ENCODE data around the gene SUPT3H. TPM values are rescaled to one million over a fixed set of nuclear protein-coding genes. Genes with fewer than 3 reads are reported as not detected.

SUPT3H gene
- polyA plus RNA-seq, 1 donor, result 12.0 TPM

DNA sequence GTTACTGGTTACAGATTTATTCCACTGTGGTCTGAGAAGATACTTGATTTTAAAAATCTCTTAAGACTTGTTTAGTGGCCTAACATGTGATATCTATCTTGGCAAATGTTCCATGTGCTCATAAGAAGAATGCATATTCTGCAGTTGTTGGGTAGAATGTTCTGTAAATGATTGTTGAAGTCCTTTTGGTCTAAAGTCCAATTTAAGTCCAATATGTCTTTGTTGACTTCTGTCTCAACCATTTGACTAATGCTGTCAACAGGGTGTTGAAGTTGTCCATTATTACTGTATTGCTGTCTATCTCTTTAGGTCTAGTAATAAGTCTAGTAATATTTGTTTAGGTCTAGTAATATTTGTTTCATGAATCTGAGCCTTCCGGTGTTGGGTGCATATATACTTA lies 437.4 kb downstream of the SUPT3H start:
- Histone ChIP-seq H3K4me1 (ENCODE audit: control insufficient read depth, insufficient read depth, low read length) (no peaks in the 10 kb centered on the region), H3K9me3 (ENCODE audit: control insufficient read depth, low read depth, low read length) (peaks cover 5% of the 10 kb centered on the region), H3K27ac (ENCODE audit: low read length) (peak overlapping the region; percentile 72), H3K27me3 (ENCODE audit: control insufficient read depth, insufficient read depth, low read length) (no peaks in the 10 kb centered on the region), H3K4me3 (ENCODE audit: low read length) (no peak overlapping the region), H3K36me3 (ENCODE audit: control insufficient read depth, insufficient read depth, low read length) (no peaks in the 10 kb centered on the region)
- peak; percentile 48 to 73 for DNase-seq
- WGBS (ENCODE audit: insufficient coverage, low lambda C conversion rate), result 67% methylated on average over 1 of the region's 1 CpG

DNA sequence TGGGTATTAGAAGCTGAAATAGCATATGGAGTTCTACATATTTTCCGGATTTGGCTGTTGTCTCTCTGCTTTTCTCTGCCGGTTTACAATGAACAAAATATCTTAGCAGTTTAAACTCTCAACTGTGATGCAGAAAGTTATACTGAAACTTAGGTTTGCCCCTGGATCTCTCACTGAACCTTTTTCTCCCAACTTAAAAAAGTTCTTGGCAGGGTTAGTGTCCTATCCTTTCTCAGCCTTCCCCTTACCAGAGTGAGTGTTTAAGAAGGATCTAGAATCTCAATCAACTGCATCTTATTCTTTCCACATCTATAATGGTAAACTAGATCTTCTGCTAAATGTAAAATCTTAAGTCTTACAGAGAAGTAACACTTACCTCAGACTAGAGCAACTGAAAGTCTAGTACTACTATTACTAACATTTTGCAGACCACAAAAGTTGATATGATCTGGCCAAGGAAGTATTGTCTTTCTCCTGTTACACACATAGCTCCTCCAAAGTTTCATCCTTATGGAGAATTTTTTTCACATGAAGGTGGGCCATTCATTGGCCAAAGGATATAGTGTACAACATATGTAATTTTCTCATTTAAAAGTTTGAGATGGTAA lies 441.9 kb downstream of the SUPT3H start:
- no peak for DNase-seq
- no peaks in the 10 kb centered on the region for H3K36me3 ChIP-seq (ENCODE audit: control insufficient read depth, insufficient read depth, low read length)
- no peak overlapping the region for H3K4me3 ChIP-seq (ENCODE audit: low read length)
- no peak overlapping the region for H3K27ac ChIP-seq (ENCODE audit: low read length)
- no CpG with 5 or more reads among the region's 2 CpGs for WGBS (ENCODE audit: insufficient coverage, low lambda C conversion rate)
- H3K27me3 ChIP-seq (ENCODE audit: control insufficient read depth, insufficient read depth, low read length), result no peaks in the 10 kb centered on the region
- H3K9me3 ChIP-seq (ENCODE audit: control insufficient read depth, low read depth, low read length), result peaks cover 3% of the 10 kb centered on the region
- H3K4me1 ChIP-seq (ENCODE audit: control insufficient read depth, insufficient read depth, low read length), result no peaks in the 10 kb centered on the region

- Histone ChIP-seq H3K4me3 (ENCODE audit: low read length) (no peak overlapping the region), H3K27ac (ENCODE audit: low read length) (no peak overlapping the region), H3K9me3 (ENCODE audit: control insufficient read depth, low read depth, low read length) (no peaks in the 10 kb centered on the region), H3K4me1 (ENCODE audit: control insufficient read depth, insufficient read depth, low read length) (no peaks in the 10 kb centered on the region), H3K36me3 (ENCODE audit: control insufficient read depth, insufficient read depth, low read length) (no peaks in the 10 kb centered on the region), H3K27me3 (ENCODE audit: control insufficient read depth, insufficient read depth, low read length) (no peaks in the 10 kb centered on the region)
- no peak for DNase-seq
- WGBS (ENCODE audit: insufficient coverage, low lambda C conversion rate), result 80% methylated on average over 4 of the region's 4 CpGs
Observed at GRCh38 chr6:44933108-44933507, 444.6 kb downstream of the SUPT3H start.

DNA sequence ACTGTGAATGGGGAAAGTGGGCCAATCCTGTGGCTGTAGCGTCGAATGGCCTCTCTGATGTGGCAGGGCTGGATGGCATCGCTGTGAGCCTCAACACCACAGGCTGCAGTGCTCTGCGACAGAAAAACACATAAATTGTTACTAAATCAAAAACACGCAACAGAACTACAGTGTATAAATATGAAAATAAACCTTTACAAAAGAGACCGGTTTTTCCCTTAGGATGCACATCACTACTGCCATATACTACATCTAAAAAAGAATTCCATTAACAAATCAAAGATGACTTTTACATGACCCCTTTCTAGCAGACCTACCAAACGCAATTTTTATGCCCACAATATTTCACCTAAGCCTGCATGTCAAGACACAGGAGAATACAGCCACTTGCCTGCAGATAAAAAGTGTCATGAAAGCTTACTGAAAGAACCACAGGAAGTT lies 445.1 kb downstream of the SUPT3H start:
- Histone ChIP-seq H3K36me3 (ENCODE audit: control insufficient read depth, insufficient read depth, low read length) (no peaks in the 10 kb centered on the region), H3K9me3 (ENCODE audit: control insufficient read depth, low read depth, low read length) (no peaks in the 10 kb centered on the region), H3K27me3 (ENCODE audit: control insufficient read depth, insufficient read depth, low read length) (no peaks in the 10 kb centered on the region), H3K4me3 (ENCODE audit: low read length) (no peak overlapping the region), H3K27ac (ENCODE audit: low read length) (no peak overlapping the region), H3K4me1 (ENCODE audit: control insufficient read depth, insufficient read depth, low read length) (no peaks in the 10 kb centered on the region)
- 94% methylated on average over 6 of the region's 7 CpGs for WGBS (ENCODE audit: insufficient coverage, low lambda C conversion rate)
- DNase-seq, result no peak

- Histone ChIP-seq H3K4me1 (ENCODE audit: control insufficient read depth, insufficient read depth, low read length) (no peaks in the 10 kb centered on the region), H3K4me3 (ENCODE audit: low read length) (no peak overlapping the region), H3K27me3 (ENCODE audit: control insufficient read depth, insufficient read depth, low read length) (no peaks in the 10 kb centered on the region), H3K36me3 (ENCODE audit: control insufficient read depth, insufficient read depth, low read length) (no peaks in the 10 kb centered on the region), H3K27ac (ENCODE audit: low read length) (no peak overlapping the region), H3K9me3 (ENCODE audit: control insufficient read depth, low read depth, low read length) (no peaks in the 10 kb centered on the region)
- DNase-seq, result no peak
Observed at GRCh38 chr6:44931385-44931784, 446.3 kb downstream of the SUPT3H start.

- WGBS (ENCODE audit: insufficient coverage, low lambda C conversion rate), result no CpG with 5 or more reads among the region's 2 CpGs
Observed at GRCh38 chr6:44926556-44926955, 451.2 kb downstream of the SUPT3H start.

DNA sequence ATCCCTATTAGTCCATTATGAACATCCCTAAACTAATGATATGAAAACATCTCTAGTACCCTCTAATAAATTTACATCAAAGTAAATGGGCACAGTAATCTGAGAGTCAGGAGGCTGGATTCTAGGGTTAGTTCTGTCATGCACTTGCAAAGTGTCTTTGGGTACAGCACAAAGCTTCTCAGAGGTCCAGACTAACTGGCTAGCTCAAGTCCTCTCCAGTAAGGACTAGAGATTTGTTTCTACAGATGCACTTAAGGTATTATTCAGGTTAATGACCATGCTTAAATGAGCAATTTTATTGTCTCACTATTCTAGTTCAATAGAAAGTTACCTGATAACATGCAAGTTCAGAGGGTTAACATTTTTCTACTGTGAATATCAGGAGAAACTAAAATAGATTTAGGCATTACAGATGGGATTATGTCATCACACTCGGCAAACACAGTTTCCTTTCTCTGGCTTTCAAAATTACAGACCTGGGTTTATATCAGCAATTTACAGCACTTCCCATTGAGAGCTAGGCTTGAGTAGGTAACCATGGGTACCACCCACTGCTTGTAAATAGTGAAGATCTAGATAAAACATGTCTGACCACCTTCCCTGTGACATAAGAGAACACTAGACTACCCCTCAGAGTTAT lies 452.5 kb downstream of the SUPT3H start:
- Histone ChIP-seq H3K9me3 (ENCODE audit: control insufficient read depth, low read depth, low read length) (no peaks in the 10 kb centered on the region), H3K4me1 (ENCODE audit: control insufficient read depth, insufficient read depth, low read length) (no peaks in the 10 kb centered on the region), H3K4me3 (ENCODE audit: low read length) (no peak overlapping the region), H3K36me3 (ENCODE audit: control insufficient read depth, insufficient read depth, low read length) (no peaks in the 10 kb centered on the region), H3K27me3 (ENCODE audit: control insufficient read depth, insufficient read depth, low read length) (no peaks in the 10 kb centered on the region), H3K27ac (ENCODE audit: low read length) (no peak overlapping the region)
- WGBS (ENCODE audit: insufficient coverage, low lambda C conversion rate), result no CpG with 5 or more reads among the region's 1 CpG
- peak; percentile 18 to 40 for DNase-seq

More at GRCh38 chr6:44926556-44926955, 451.2 kb downstream of the SUPT3H start:
- Histone ChIP-seq H3K4me1 (ENCODE audit: control insufficient read depth, insufficient read depth, low read length) (no peaks in the 10 kb centered on the region), H3K4me3 (ENCODE audit: low read length) (no peak overlapping the region), H3K36me3 (ENCODE audit: control insufficient read depth, insufficient read depth, low read length) (no peaks in the 10 kb centered on the region), H3K9me3 (ENCODE audit: control insufficient read depth, low read depth, low read length) (no peaks in the 10 kb centered on the region), H3K27ac (ENCODE audit: low read length) (no peak overlapping the region), H3K27me3 (ENCODE audit: control insufficient read depth, insufficient read depth, low read length) (no peaks in the 10 kb centered on the region)
- DNase-seq, result no peak

GRCh38 chr6:44923444-44923843 lies 454.3 kb downstream of the SUPT3H start:
- Histone ChIP-seq H3K36me3 (ENCODE audit: control insufficient read depth, insufficient read depth, low read length) (no peaks in the 10 kb centered on the region), H3K4me1 (ENCODE audit: control insufficient read depth, insufficient read depth, low read length) (no peaks in the 10 kb centered on the region), H3K9me3 (ENCODE audit: control insufficient read depth, low read depth, low read length) (no peaks in the 10 kb centered on the region), H3K27me3 (ENCODE audit: control insufficient read depth, insufficient read depth, low read length) (no peaks in the 10 kb centered on the region), H3K4me3 (ENCODE audit: low read length) (no peak overlapping the region), H3K27ac (ENCODE audit: low read length) (no peak overlapping the region)
- WGBS (ENCODE audit: insufficient coverage, low lambda C conversion rate), result 100% methylated on average over 1 of the region's 1 CpG
- DNase-seq, result no peak

DNA sequence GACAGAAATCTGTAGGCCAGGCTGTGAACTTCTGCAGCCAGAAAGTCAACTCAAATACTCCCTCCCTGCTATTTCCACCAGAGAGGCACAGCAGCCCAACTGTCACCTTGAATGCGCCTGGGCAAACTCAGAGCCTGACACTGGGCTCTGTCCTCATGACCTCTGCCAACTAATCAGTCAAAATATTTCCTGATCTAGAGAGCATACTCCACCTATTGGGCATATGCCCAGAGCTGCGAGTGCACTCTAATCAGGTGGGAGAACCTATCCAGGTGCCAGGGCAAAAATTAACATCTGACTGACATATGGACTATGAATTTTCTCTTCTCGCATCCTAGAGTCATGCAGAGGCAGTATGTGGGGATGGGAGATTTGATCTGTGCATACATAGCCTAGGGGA lies 455.9 kb downstream of the SUPT3H start:
- Histone ChIP-seq H3K27ac (ENCODE audit: low read length) (no peak overlapping the region), H3K9me3 (ENCODE audit: control insufficient read depth, low read depth, low read length) (no peaks in the 10 kb centered on the region), H3K4me3 (ENCODE audit: low read length) (no peak overlapping the region), H3K4me1 (ENCODE audit: control insufficient read depth, insufficient read depth, low read length) (no peaks in the 10 kb centered on the region), H3K27me3 (ENCODE audit: control insufficient read depth, insufficient read depth, low read length) (no peaks in the 10 kb centered on the region), H3K36me3 (ENCODE audit: control insufficient read depth, insufficient read depth, low read length) (no peaks in the 10 kb centered on the region)
- 100% methylated on average over 1 of the region's 3 CpGs for WGBS (ENCODE audit: insufficient coverage, low lambda C conversion rate)
- DNase-seq, result no peak

DNA sequence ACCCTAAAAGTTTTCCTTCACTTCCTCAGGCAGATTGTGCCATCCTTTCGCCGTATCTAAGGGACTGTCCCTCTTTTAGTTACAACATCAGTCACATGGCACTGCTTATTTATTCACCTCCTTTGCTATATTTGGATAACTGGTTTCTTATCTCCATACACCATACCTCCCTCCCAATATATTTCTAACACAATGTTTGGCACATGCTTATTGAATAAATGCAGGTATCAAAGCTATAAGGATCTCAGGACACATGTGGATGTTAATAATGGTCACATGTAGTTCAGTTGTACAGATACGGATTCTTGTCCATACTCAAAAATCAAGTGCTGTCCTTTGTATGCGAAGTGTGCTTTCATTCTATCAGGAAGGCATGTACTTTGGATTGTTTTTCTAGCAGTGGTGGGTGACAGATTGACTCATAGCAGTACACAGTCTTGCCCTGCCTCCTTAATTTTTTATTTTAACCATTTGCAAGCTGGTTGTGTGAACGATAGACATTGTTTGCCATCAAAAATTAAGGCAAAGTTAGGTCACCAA lies 456.7 kb downstream of the SUPT3H start:
- no peaks in the 10 kb centered on the region for H3K4me1 ChIP-seq (ENCODE audit: control insufficient read depth, insufficient read depth, low read length)
- H3K9me3 ChIP-seq (ENCODE audit: control insufficient read depth, low read depth, low read length), result no peaks in the 10 kb centered on the region
- DNase-seq, result peak in 1 of 2 donors; percentile 55
- H3K27ac ChIP-seq (ENCODE audit: low read length), result no peak overlapping the region
- no peaks in the 10 kb centered on the region for H3K27me3 ChIP-seq (ENCODE audit: control insufficient read depth, insufficient read depth, low read length)
- WGBS (ENCODE audit: insufficient coverage, low lambda C conversion rate), result 19% methylated on average over 2 of the region's 5 CpGs
- no peak overlapping the region for H3K4me3 ChIP-seq (ENCODE audit: low read length)
- H3K36me3 ChIP-seq (ENCODE audit: control insufficient read depth, insufficient read depth, low read length), result no peaks in the 10 kb centered on the region

All from large intestine (tissue), 3 donors.